RKO (cell line): ENCODE measurements around the gene C1QTNF1.
A peak's percentile ranks its signal among the peaks of the same experiment; 100 is the strongest.

Experiments
- DNase-seq: peaks from one replicate; pipeline ENCODE4 v3.0.0-alpha.2; 2016; ENCODE audit warnings: low spot score

Gene C1QTNF1

GRCh38 chr17:78992542-78993212 lies 31.3 kb upstream of the C1QTNF1 start:
- DNase-seq = no peak

DNA sequence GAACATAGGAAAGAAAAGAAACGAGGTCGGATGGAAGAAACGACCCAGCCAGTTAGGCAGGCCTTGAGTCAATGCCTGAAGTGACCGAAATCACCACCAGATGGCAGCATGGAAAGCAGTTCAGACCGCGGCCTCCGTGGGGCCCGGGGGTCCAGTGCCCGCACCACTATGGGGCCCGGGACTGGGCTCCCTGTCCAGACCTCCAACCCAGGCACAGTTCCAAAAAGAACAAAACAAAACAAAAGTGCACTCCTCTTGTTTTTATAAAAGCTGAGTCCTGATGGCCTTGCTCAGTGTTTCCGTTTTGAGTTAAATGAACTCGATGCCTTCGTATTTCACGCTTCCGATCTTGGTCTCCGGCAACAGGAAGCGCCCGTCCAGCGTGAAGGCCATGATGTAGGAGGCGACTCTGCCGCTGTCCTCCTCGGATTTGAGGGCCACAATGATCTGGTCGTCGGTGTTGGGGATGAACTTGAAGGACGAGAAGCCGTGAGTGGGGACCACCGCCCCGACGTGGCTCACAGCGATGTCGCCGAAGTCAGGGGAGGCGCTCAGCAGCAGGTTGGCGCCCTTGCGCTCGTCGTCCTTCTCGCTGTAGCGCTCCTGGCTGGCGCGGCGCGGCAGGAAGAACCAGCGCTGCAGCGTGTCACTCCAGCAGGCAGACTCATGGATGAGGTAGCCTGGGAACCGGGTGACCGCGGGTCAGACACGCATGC lies 30.6 kb upstream of the C1QTNF1 start:
- peak; percentile 34 for DNase-seq

DNA sequence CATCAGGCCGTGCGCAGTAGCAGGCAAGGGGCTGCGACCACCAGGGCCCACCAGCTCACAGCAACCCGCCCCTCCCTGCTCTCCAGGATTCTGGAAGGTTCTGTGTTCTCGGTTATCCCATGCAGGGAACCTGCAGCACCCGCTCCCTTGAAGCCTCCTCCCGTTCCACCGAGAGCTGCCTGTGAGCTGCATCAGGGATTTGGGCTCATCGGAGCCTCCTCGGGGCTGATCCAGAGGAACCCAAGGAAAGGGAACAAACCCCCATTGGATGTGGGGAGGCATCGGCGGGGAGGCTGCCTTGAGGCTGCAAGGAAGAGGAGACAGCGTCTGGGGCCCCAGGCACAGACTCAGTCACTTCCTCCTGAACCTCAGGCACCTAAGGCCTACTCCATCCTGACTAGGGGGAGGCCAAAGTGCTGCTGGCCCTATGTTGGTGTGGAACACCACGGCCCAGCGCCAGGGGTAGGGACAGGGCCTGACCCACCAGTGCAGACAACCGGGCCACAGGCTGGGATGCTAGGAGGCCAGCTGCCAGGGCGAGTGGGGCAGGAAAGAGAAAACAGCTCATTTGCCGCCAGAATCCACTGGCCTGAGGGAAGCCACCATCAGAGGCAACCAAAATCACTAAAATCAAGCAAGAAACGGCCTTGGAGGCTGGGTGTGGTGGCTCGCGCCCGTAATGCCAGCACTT lies 29.8 kb upstream of the C1QTNF1 start:
- no peak for DNase-seq

DNA sequence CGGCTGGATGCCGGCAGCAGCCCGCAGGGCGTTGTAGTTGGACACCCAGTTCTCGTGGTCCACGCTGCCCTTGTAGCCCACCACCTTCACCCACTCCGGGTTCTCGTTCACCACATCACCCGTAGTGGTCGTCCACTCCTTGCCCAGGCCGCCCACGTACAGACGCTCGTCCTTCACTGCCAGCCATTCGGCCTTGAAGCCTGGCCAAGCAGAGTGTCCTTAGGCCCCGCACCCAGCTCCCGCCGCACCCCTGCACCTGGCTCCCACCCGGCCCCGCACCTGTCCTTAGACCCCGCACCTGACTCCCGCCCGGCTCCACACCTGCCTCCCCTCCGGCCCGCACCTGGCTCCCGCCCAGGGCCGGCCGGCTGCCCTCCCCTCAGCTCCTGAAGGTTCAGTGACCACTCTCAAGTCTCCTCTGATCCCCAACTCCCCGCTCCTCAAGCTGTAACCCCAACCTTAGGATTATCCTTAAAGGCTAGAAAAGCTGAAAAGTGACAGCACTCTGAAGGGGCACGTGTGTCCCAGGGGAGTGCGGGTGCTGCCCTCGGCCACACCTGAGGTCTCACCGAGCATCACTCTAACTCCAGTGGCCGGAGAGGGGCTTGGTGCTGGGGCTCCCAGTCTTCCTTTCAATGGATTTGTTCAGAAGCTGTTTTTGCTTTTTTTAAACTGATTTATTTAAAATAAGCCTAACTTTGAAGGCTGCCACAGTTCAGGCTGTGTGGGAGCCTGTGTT lies 28.8 kb upstream of the C1QTNF1 start:
- no peak for DNase-seq

- no peak for DNase-seq
These were observed 28.1 kb upstream of the C1QTNF1 start for GRCh38 chr17:78995761-78996451.

GRCh38 chr17:78996781-78997201 lies 27.2 kb upstream of the C1QTNF1 start:
- DNase-seq = no peak

GRCh38 chr17:78997231-78997741 lies 26.7 kb upstream of the C1QTNF1 start:
- no peak for DNase-seq

DNA sequence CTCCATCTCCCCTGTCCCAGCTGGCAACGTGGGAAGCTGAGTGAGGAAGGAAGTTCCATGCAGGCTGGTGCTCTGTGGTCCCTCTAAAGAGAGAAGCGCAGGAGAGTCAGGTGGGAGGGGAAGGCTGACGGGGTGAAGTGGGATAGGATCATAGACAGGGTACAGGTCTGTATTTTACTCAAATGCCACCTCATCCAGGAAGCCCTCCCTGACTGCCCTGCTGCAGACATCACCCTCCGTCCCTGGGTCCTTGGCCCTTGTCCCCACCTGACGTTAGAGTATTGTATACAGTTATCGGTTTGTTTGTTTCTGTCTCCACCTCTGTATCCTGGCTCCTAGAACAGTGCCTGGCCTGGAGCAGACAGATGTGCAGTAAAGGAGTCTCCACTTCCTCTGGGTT lies 26.1 kb upstream of the C1QTNF1 start:
- no peak for DNase-seq

- DNase-seq = no peak
These were observed 25.5 kb upstream of the C1QTNF1 start for GRCh38 chr17:78998311-78999055.

GRCh38 chr17:78999056-78999768 lies 24.8 kb upstream of the C1QTNF1 start:
- DNase-seq = no peak

DNA sequence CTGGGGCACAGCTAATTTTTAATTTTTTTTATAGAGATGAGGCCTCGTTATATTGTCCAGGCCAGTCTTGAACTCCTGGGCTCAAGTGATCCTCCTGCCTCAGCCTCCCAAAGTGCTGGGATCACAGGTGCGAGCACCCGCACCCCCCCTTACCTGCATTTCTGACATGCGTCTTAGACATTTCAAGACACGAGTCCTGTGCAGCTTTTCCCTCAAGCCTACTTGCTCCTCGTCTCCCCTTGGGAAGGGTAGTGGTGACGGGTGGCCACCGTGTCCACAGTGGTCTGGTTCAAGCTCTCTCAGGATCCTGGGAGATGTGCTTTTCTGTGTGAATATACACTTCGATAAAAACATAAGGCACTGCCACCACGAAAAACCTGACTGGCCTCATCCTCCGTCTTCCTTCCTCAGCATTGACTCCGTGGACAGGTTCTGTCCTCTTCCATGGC lies 24.0 kb upstream of the C1QTNF1 start:
- DNase-seq = no peak

DNA sequence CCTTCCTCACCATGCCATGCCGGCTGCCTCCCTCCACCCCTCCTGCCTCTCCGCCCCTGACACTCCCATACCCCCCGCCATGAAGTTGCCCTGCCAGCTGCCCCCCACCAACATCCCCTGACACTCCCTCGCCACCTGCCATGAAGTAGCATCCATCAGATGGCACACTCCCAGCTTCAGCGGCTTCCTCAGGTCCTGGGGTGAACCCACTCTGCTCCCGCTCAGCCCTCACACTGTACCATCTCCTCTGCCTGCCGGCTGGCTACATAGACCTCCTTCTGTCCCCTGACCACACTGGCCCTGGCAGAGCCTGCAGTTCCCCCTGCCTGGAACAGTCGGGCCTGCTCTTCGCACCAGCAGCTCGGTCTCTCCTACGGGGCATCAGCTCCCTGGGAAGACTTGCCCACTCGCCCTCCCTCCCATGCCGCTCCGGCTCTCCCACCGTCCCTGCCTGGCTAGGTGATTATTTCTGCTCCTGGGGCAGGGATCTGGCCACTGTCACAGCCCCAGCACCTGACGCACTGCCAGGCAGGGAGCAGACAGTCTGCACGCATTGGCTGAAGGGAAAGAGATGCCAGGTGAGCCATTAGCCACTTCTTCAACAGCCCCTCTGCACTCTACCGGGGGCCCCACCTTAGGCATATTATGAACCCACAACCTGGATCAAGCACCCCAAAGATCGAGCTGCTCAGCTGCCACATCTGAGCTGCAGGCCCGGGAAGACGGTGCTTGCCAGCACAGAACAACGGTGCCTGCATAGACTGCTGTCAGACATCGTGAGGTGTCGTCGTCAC lies 23.4 kb upstream of the C1QTNF1 start:
- no peak for DNase-seq

DNA sequence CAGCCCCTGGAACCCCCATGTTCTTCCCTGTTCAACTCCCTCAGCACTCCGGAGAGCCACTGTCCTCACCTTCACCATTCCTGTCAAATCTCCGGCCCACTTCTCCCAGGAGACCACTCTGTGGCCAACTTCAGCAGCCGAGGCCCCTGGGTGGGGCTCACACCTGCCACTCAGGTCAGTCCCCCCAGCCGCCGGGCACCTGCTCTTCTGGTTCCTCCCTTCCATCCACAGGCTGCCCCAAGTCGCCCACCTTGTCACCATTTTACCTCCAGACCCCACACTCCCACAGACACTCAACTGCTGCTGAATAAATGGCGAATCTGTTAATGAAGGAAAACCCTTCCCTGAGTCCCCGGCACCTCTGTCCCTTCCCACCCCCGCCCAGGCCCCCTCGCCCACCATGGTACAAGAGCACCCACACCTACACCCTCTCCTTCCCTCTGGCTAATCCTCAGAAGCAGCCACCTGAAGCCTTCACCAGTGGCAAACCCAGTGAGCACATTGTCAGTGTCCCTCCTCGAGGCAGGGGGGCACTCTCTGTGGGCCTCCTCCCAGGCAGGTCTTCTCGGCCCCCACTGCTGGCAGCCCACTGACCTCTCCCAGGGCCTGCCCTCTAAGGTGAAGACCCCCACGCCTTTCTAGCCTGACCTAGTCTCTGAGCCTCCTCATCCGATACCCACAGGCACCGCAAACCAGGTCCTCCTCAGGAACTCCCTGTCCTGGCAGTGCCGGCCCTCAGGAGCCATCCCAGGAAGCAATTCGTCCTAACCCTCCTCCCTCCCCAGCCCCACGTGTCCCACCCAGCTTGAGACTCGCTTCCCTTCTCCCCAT lies 22.6 kb upstream of the C1QTNF1 start:
- DNase-seq = no peak

DNA sequence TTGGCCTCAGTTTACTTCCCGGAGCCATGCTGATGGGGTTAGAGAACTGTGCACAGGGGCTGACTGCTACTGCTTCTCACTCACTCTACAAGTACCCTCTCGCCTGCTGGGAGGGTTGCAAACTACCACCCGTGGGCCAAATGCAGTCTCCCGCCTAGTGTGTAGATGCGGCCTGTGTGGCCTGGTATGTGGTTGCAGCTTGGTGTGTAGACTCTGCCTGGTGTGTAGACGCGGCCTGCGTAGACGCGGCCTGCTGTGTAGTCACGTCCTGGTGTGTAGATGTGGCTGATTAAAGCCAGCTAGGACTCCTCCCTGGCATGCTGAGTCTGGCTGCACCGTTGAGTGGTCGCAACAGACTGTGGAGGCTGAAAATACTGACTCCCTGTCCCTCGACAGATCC lies 21.7 kb upstream of the C1QTNF1 start:
- no peak for DNase-seq

- DNase-seq = no peak
These were observed 21.0 kb upstream of the C1QTNF1 start for GRCh38 chr17:79002796-79003593.

DNA sequence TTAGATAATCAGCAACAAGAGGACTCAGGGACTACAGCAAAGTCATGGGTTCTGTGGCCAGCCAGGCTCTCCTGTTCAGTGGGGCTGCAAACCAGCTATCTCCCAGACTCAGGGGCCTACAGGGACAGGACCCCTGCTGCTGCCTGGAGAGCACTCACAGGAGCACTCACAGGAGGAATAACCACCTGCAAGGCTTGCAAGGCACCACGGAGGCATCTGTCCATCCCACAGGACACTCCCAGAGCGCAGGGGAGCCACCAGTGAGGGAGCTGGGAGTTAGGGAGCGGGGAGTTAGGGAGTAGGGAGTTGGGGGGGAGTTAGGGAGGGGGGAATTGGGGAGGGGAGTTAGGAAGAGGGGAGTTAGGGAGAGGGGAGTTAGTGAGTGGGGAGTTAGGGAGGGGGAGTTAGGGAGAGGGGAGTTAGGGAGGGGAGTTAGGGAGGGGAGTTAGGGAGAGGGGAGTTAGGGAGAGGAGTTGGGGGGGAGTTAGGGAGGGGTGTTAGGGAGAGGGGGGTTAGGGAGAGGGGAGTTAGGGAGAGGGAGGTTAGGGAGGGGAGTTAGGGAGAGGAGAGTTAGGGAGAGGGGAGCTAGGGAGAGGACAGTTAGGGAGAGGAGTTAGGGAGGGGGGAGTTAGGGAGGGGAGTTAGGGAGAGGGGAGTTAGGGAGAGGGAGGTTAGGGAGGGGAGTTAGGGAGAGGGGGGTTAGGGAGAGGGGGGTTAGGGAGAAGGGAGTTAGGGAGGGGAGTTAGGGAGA lies 20.1 kb upstream of the C1QTNF1 start:
- DNase-seq = no peak
